ENCODE data around the gene JADE1. TPM values are rescaled to one million over a fixed set of nuclear protein-coding genes. Genes with fewer than 3 reads are reported as not detected.

Gene JADE1
- polyA plus RNA-seq, 1 of the 3 experiments (the other 2 are of a cell fraction), result 9.1 TPM

- whole genome bisulfite sequencing (ENCODE audit: low lambda C conversion rate), result 95% methylated on average over 2 of the region's 2 CpGs
- Histone ChIP-seq H3K9ac (no peak overlapping the region), H3K79me2 (ENCODE audit: insufficient read depth) (no peaks in the 10 kb centered on the region), H2AFZ (ENCODE audit: low read depth) (no peak overlapping the region), H3K4me3 (ENCODE audit: low read depth in 2 of 2, low read length in 1 of 2) (no peak overlapping the region), H3K4me1 (ENCODE audit: control insufficient read depth in 1 of 2, insufficient read depth in 2 of 2, low read depth in 1 of 2, low read length in 1 of 2) (no peaks in the 10 kb centered on the region), H3K27me3 (ENCODE audit: insufficient read depth) (no peaks in the 10 kb centered on the region), H3K36me3 (replicated peaks in 1 of 2; ENCODE audit: control insufficient read depth in 1 of 2, insufficient read depth in 2 of 2, low read length in 1 of 2) (no peaks in the 10 kb centered on the region), H3K9me2 (no peaks in the 10 kb centered on the region), H3F3A (replicated peaks; ENCODE audit: insufficient read depth) (no peaks in the 10 kb centered on the region), H3K27ac (ENCODE audit: low read depth in 2 of 2, low read length in 1 of 2) (no peak overlapping the region), H3K9me3 (no peaks in the 10 kb centered on the region), H4K20me1 (ENCODE audit: insufficient read depth) (no peaks in the 10 kb centered on the region), H3K4me2 (no peak overlapping the region)
- no peak for TF ChIP-seq FOXM1 (IDR thresholded peaks at IDR 0.05; ENCODE audit: low read depth)
- TF ChIP-seq NRF1 (IDR thresholded peaks at IDR 0.05; ENCODE audit: low read depth, low read length), result no peak
- TF ChIP-seq, protein P1, sequence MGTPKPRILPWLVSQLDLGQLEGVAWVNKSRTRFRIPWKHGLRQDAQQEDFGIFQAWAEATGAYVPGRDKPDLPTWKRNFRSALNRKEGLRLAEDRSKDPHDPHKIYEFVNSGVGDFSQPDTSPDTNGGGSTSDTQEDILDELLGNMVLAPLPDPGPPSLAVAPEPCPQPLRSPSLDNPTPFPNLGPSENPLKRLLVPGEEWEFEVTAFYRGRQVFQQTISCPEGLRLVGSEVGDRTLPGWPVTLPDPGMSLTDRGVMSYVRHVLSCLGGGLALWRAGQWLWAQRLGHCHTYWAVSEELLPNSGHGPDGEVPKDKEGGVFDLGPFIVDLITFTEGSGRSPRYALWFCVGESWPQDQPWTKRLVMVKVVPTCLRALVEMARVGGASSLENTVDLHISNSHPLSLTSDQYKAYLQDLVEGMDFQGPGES (IDR thresholded peaks at IDR 0.05; ENCODE audit: low read depth, low read length), result no peak
- no peak for TF ChIP-seq SIN3A (IDR thresholded peaks at IDR 0.05; ENCODE audit: borderline replicate concordance, low read depth, low read length)
- TF ChIP-seq MEF2A (IDR thresholded peaks at IDR 0.05; ENCODE audit: borderline replicate concordance, low read depth), result no peak
- no peak for TF ChIP-seq RCOR1 (IDR thresholded peaks at IDR 0.05; ENCODE audit: low read length)
- no peak for TF ChIP-seq ZBTB33 (IDR thresholded peaks at IDR 0.05; ENCODE audit: borderline replicate concordance, low read depth)
- TF ChIP-seq RAD21 (IDR thresholded peaks at IDR 0.05; ENCODE audit: low read length), result no peak
- no peak for TF ChIP-seq TEAD4 (IDR thresholded peaks at IDR 0.05; ENCODE audit: borderline replicate concordance, insufficient read depth)
- no peak for TF ChIP-seq SMC3 (IDR thresholded peaks at IDR 0.05; ENCODE audit: low read depth, low read length)
- ChIA-PET CTCF (no interaction called here), POLR2A (no interaction called here)
- no peak for DNase-seq
Observed at GRCh38 chr4:128800284-128800683, 9.2 kb upstream of the JADE1 start.

DNA sequence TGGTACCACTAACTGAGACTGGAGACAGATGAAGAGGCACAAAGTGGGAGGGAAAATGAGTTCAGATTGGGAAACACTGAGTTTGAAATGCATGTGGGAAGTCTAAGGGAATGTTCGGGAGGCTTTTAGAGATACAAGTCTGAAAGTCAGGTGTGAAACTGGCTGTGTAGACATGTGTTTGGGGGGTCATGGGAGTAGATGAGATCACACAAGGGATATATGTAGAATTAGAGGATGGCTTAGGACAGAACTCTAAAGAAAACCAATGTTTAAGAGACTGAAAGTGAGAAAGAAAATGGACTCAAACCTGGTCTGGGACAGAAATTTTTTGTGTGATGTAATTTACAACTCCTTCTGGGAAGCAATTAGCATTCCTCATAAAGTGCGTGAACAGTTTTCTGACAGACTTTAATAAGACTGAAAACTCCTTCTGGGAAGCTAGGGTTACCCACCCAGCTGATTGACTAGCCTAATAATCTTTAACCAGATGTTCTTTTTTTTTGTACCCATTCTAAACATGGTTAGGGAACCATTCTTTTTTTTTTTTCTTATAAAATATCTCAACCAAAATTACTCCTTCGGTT lies 8.7 kb upstream of the JADE1 start:
- Histone ChIP-seq H3K9ac (no peak overlapping the region), H3K9me2 (no peaks in the 10 kb centered on the region)
- TF ChIP-seq SMC3 (IDR thresholded peaks at IDR 0.05; ENCODE audit: low read depth, low read length) (no peak), GATA2 (CRISPR knock-in tag; IDR thresholded peaks at IDR 0.05) (no peak), ELF1 (IDR thresholded peaks at IDR 0.05) (no peak), FOSL2 (IDR thresholded peaks at IDR 0.05; ENCODE audit: borderline replicate concordance, low read depth) (no peak)

More for the DNA sequence above, 8.7 kb upstream of the JADE1 start:
- Histone ChIP-seq H3K4me3 (ENCODE audit: low read depth in 2 of 2, low read length in 1 of 2) (no peak overlapping the region), H3K27ac (ENCODE audit: low read depth in 2 of 2, low read length in 1 of 2) (no peak overlapping the region), H4K20me1 (ENCODE audit: insufficient read depth) (no peaks in the 10 kb centered on the region), H3K27me3 (ENCODE audit: insufficient read depth) (no peaks in the 10 kb centered on the region), H3K79me2 (ENCODE audit: insufficient read depth) (no peaks in the 10 kb centered on the region), H2AFZ (ENCODE audit: low read depth) (no peak overlapping the region), H3K4me1 (ENCODE audit: control insufficient read depth in 1 of 2, insufficient read depth in 2 of 2, low read depth in 1 of 2, low read length in 1 of 2) (no peaks in the 10 kb centered on the region), H3F3A (replicated peaks; ENCODE audit: insufficient read depth) (no peaks in the 10 kb centered on the region), H3K9me3 (no peaks in the 10 kb centered on the region), H3K36me3 (replicated peaks in 1 of 2; ENCODE audit: control insufficient read depth in 1 of 2, insufficient read depth in 2 of 2, low read length in 1 of 2) (no peaks in the 10 kb centered on the region), H3K4me2 (no peak overlapping the region)
- POLR2A ChIA-PET, result no interaction called here
- no peak for DNase-seq
- WGBS (ENCODE audit: low lambda C conversion rate), result 87% methylated on average over 3 of the region's 3 CpGs
- CTCF ChIA-PET, result interaction anchor here (1.0 kb wide), 1 partner anchor 491 kb away, joined by 3 read pairs; no protein-coding TSS in a partner anchor

All from SK-N-SH (cell line).